GM23248 (cell line): ENCODE measurements around the gene HOXA13. TPM values are rescaled to one million over a fixed set of nuclear protein-coding genes. Genes with fewer than 3 reads are reported as not detected.

Experiments
- DNase-seq: peaks from one replicate; pipeline ENCODE4 v3.0.0-alpha.2; 2015
- H2AFZ ChIP-seq: fragments of 200-600 bp; sonication (generic); 2 replicates; pipeline ENCODE4 v1.6.1; 2016; ENCODE audit warnings: antibody characterized with exemption
- H3F3A ChIP-seq: fragments of 200-600 bp; sonication (generic); 2 replicates; pipeline ENCODE4 v1.6.1; 2016; ENCODE audit warnings: mild to moderate bottlenecking, antibody characterized with exemption, mixed run types; ENCODE audit not compliant: insufficient read depth
- H3K27ac ChIP-seq: fragments of 200-600 bp; sonication (generic); 2 replicates; pipeline ENCODE4 v1.5.1; 2016; ENCODE audit warnings: mild to moderate bottlenecking
- H3K27me3 ChIP-seq: fragments of 200-600 bp; sonication (generic); replicated peaks from 2 replicates; pipeline ENCODE4 v1.6.1; 2016; ENCODE audit warnings: mild to moderate bottlenecking; ENCODE audit not compliant: insufficient read depth
- H3K36me3 ChIP-seq: fragments of 200-600 bp; sonication (generic); 2 replicates; pipeline ENCODE4 v1.6.1; 2016; ENCODE audit warnings: low read depth, mild to moderate bottlenecking
- H3K4me1 ChIP-seq: fragments of 200-600 bp; sonication (generic); 2 replicates; pipeline ENCODE4 v1.6.1; 2016; ENCODE audit warnings: mild to moderate bottlenecking; ENCODE audit not compliant: insufficient read depth
- H3K4me2 ChIP-seq: fragments of 200-600 bp; sonication (generic); one replicate; pipeline ENCODE4 v1.6.1; 2016; ENCODE audit warnings: mild to moderate bottlenecking; ENCODE audit not compliant: unreplicated experiment
- H3K4me3 ChIP-seq: fragments of 200-600 bp; sonication (generic); 2 replicates; pipeline ENCODE4 v1.5.1; 2016; ENCODE audit warnings: mild to moderate bottlenecking
- H3K79me2 ChIP-seq: fragments of 200-600 bp; sonication (generic); 2 replicates; pipeline ENCODE4 v1.6.1; 2016; ENCODE audit warnings: mild to moderate bottlenecking; ENCODE audit not compliant: insufficient read depth
- H3K9ac ChIP-seq: fragments of 200-600 bp; sonication (generic); 2 replicates; pipeline ENCODE4 v1.6.1; 2016; ENCODE audit warnings: mild to moderate bottlenecking
- H3K9me2 ChIP-seq: fragments of 200-600 bp; sonication (generic); 2 replicates; pipeline ENCODE4 v1.6.1; 2016; ENCODE audit warnings: mixed run types, mild to moderate bottlenecking, moderate library complexity; ENCODE audit not compliant: insufficient read depth
- H3K9me3 ChIP-seq: fragments of 200-600 bp; sonication (generic); one replicate; pipeline ENCODE4 v1.6.1; 2017; ENCODE audit warnings: low read depth
- H4K20me1 ChIP-seq: fragments of 200-600 bp; sonication (generic); 2 replicates; pipeline ENCODE4 v1.6.0; 2016; ENCODE audit not compliant: insufficient read depth
- EZH2 ChIP-seq: fragments of 200-600 bp; sonication (generic); IDR thresholded peaks from 2 replicates; pipeline ENCODE4 v1.6.1; 2018; ENCODE audit warnings: antibody characterized with exemption, mild to moderate bottlenecking; ENCODE audit not compliant: insufficient read depth, poor library complexity, severe bottlenecking
- EZH2phosphoT487 ChIP-seq: fragments of 200-600 bp; sonication (generic); IDR thresholded peaks from 2 replicates; pipeline ENCODE4 v1.6.1; 2018; ENCODE audit warnings: antibody characterized with exemption, moderate library complexity, mild to moderate bottlenecking, low read depth; ENCODE audit not compliant: insufficient read depth
- WGBS, 2 experiments: methylation state at CpG; one replicate each; pipeline ENCODE4 v1.1.6; 2015 to 2017; ENCODE audit warnings: low lambda C conversion rate in 2 of 2, low coverage in 1 of 2; ENCODE audit errors: missing lambda C conversion rate in 2 of 2; 5-methylcytosine and 5-hydroxymethylcytosine counted together
- in situ Hi-C: fragments of 300-500 bp; cut with MboI; formaldehyde crosslinking; loops from 2 replicates; pipeline ENCODE4 v1.15.0; 2020
- polyA plus RNA-seq: library from polyadenylated mRNA; unstranded; fragments of >200 nt; fragmentation: Nextera tagmentation; extraction: Ambion mirVana; gene quantifications from 2 replicates; pipeline ENCODE4 v1.2.1, GENCODE V29; 2016
- total RNA-seq: library from RNA; depleted of rRNA; stranded (reverse); fragments of >200 nt; shearing (Covaris generic); gene quantifications from 2 replicates; pipeline ENCODE4 v1.2.3, GENCODE V29; 2014

Gene HOXA13
- total and polyA plus RNA-seq, 2 experiments from 2014 or later, result 0.15 to 0.43 TPM

DNA sequence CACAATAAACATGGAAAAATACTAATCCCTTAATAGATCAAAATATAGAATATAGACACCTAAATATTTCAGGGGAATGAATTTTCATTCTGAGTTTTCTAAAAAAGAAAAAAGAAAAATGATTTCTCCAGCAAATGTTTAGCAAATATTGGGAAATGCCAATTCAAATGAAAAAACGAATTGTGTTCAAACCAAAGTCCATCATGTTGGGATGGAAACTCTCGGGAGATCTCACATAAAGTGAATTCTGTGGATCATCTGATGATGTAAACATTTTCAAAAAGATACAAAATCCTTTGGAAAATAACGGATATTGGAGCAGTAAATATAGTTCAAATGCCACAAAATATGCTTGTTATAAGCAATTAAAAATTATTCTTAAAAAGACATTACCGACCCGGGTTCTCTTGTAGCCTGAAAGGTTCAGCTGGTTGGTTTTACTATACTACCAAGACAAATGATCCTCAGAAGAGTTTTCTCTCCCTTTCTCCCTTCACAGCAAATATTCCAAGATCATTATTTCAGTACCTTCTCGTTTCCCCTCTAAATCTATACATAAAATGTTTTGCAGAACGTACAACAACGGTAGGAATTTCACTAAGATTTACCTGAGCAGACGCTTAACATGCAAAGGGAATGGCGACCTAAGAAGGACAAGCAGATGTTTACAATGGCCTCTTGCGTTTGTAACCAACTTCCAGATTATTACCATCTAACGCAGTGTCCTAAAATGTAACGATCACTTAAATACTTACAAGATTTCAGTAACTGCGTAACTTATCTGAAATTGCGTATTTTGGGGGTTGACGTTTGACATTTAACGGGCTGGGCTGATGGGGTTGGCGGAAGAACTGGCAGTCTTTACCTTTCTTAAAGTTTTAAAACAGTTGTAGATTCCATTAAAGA lies 2.5 kb downstream of the HOXA13 start:
- H3K9me3 ChIP-seq, result no peaks in the 10 kb centered on the region
- H3K4me2 ChIP-seq, result no peak overlapping the region
- H4K20me1 ChIP-seq, result no peaks in the 10 kb centered on the region
- H3K4me1 ChIP-seq, result no peaks in the 10 kb centered on the region
- no peak overlapping the region for H3K27ac ChIP-seq
- no peak overlapping the region for H3K9ac ChIP-seq
- no peak for DNase-seq
- TF ChIP-seq EZH2phosphoT487 (no peak), EZH2 (peak; percentile 80)
- in situ Hi-C loops, result loop anchor here (10.0 kb wide), 1 partner anchor 897 kb away; no protein-coding TSS in a partner anchor
- H2AFZ ChIP-seq, result no peak overlapping the region
- peaks cover 10% of the 10 kb centered on the region; the same call in 1 of the 2 replicates for H3F3A ChIP-seq
- H3K27me3 ChIP-seq, result peaks cover 21% of the 10 kb centered on the region; the same call in 1 of the 2 replicates
- H3K4me3 ChIP-seq, result no peak overlapping the region
- H3K79me2 ChIP-seq, result no peaks in the 10 kb centered on the region
- 77 to 86% methylated on average over 18 of the region's 18 CpGs for WGBS, 2 experiments
- H3K9me2 ChIP-seq, result no peaks in the 10 kb centered on the region
- H3K36me3 ChIP-seq, result no peaks in the 10 kb centered on the region

DNA sequence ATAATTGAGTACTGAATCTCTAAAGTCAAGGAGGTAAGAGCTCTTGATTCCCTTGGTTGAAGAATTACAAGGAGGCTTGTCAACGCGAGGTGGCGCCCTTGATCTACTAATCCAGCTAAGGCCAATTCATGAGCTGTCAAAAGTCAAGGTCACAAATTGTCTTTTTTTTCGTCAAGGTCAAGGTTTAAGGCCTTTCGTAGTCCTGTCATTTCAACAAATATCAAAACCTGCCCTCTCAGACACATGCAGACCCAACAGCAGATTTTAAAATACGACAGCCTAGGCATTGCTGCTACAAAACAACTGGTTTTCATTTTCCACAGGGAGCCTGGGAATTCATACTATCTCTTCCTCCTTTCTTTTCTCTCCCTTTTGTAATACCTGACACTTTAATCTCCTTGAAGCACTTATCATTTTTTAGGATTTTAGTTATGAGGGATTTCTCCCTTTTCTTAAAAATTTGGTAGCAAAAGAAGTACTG lies 3.6 kb downstream of the HOXA13 start:
- TF ChIP-seq EZH2 (no peak), EZH2phosphoT487 (no peak)
- H3K4me1 ChIP-seq, result no peaks in the 10 kb centered on the region
- in situ Hi-C loops, result loop anchor here (10.0 kb wide), 1 partner anchor 898 kb away; no protein-coding TSS in a partner anchor
- H3K4me3 ChIP-seq, result no peak overlapping the region
- H3K9me2 ChIP-seq, result no peaks in the 10 kb centered on the region
- H4K20me1 ChIP-seq, result no peaks in the 10 kb centered on the region
- 2 to 4% methylated on average over 6 of the region's 6 CpGs for WGBS, 2 experiments
- H3F3A ChIP-seq, result peaks cover 10% of the 10 kb centered on the region; the same call in 1 of the 2 replicates
- H3K4me2 ChIP-seq, result no peak overlapping the region
- no peaks in the 10 kb centered on the region for H3K79me2 ChIP-seq
- peak; percentile 75 for DNase-seq
- peaks cover 15% of the 10 kb centered on the region; the same call in 1 of the 2 replicates for H3K27me3 ChIP-seq
- H3K36me3 ChIP-seq, result no peaks in the 10 kb centered on the region
- no peak overlapping the region for H3K27ac ChIP-seq
- no peaks in the 10 kb centered on the region for H3K9me3 ChIP-seq
- H3K9ac ChIP-seq, result no peak overlapping the region
- H2AFZ ChIP-seq, result no peak overlapping the region

DNA sequence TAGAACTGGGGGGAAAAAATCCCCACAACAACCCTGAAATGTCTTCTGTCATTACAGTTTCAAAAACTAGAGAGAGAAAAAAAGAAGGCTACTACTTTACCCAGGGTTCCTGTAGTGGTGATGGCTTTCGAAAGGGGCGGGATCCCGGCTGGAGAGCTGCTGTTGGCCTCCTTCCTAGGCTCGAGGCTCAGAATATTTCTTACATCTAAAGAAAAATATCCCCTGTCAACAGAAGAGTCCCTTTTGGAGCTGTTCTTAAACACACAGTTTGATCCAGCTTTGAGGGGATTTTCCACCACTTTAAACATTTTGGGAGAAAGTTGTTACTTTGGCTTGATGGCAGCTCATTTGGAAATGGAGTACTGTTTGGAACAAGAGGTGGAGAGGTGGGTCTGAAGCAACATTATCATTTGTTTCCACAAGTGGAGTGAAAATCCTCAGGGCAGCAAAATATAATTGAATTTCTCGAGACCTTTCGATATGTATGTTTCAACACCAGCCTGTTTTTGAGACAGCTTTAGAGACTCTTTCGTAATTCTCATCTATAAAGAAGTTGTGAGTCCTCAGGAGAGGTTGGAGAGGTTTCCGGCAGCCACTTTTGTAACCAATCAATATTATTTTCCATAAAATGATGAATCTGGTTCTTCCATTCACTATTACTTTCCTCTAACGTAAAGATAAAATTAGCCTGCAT lies 5.1 kb downstream of the HOXA13 start:
- Histone ChIP-seq H3K27ac (no peak overlapping the region), H3K79me2 (no peaks in the 10 kb centered on the region), H2AFZ (no peak overlapping the region), H3K9me2 (no peaks in the 10 kb centered on the region), H3K4me1 (no peaks in the 10 kb centered on the region), H3K36me3 (no peaks in the 10 kb centered on the region), H3K4me3 (no peak overlapping the region), H4K20me1 (no peaks in the 10 kb centered on the region), H3K4me2 (no peak overlapping the region), H3K27me3 (peaks cover 15% of the 10 kb centered on the region; the same call in 1 of the 2 replicates), H3K9me3 (no peaks in the 10 kb centered on the region), H3K9ac (no peak overlapping the region), H3F3A (peaks cover 5% of the 10 kb centered on the region; the same call in 1 of the 2 replicates)
- in situ Hi-C loops, result loop anchor here (10.0 kb wide), 1 partner anchor 900 kb away; no protein-coding TSS in a partner anchor
- 78% methylated on average over 9 of the region's 9 CpGs for WGBS, 2 experiments
- TF ChIP-seq EZH2, result no peak
- TF ChIP-seq EZH2phosphoT487, result no peak
- no peak for DNase-seq

DNA sequence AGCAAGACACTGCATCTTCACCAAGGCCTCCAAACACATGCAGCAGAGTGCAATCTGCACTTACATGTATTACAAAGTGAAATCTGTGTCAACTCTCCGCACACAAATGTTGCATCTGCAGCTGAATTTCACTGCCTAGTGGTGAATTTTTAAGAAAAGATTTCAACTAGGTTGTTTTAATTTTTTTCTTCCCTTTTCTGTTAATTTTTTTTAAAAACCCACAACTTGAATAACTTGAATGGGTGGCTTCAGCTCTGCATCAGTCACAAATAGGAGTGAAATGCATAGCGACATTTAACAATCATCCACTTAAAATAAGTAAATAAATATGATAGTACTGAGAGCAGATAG lies 5.9 kb downstream of the HOXA13 start:
- no peak for DNase-seq
- no peaks in the 10 kb centered on the region for H3K4me1 ChIP-seq
- no peak overlapping the region for H3K9ac ChIP-seq
- no peaks in the 10 kb centered on the region for H3K9me3 ChIP-seq
- no peak for TF ChIP-seq EZH2
- no peak for TF ChIP-seq EZH2phosphoT487
- in situ Hi-C loops, result loop anchor here (10.0 kb wide), 1 partner anchor 901 kb away; no protein-coding TSS in a partner anchor
- peaks cover 15% of the 10 kb centered on the region; the same call in 1 of the 2 replicates for H3K27me3 ChIP-seq
- H3F3A ChIP-seq, result peaks cover 5% of the 10 kb centered on the region; the same call in 1 of the 2 replicates
- H3K27ac ChIP-seq, result no peak overlapping the region
- H3K79me2 ChIP-seq, result no peaks in the 10 kb centered on the region
- no peak overlapping the region for H3K4me3 ChIP-seq
- H3K36me3 ChIP-seq, result no peaks in the 10 kb centered on the region
- 94 to 100% methylated on average over 2 of the region's 2 CpGs for WGBS, 2 experiments
- no peaks in the 10 kb centered on the region for H3K9me2 ChIP-seq
- H4K20me1 ChIP-seq, result no peaks in the 10 kb centered on the region
- no peak overlapping the region for H3K4me2 ChIP-seq
- no peak overlapping the region for H2AFZ ChIP-seq
